Lower lobe of right lung (tissue), 2 donors: ENCODE measurements around the gene SND1. TPM values are rescaled to one million over a fixed set of nuclear protein-coding genes. Genes with fewer than 3 reads are reported as not detected.
"Not testable (repeated sequence)": the region's sequence is repeated elsewhere in the genome, so short reads cannot be mapped to it uniquely, and the experiment has no call there.

Experiments
- ATAC-seq, 2 donors: fragments of 200-7000 bp; cut with Tn5 transposase; one replicate each; pipeline ENCODE4 v1.9.1; 2020 to 2022; ENCODE audit warnings: mild to moderate bottlenecking in 2 of 2, moderate library complexity in 2 of 2
- DNase-seq: peaks from one replicate; pipeline ENCODE4 v3.0.0-alpha.2; 2020
- H3K27ac ChIP-seq: fragments of 200-600 bp; one replicate; pipeline ENCODE4 v1.8.0; 2022
- H3K27me3 ChIP-seq: fragments of 200-600 bp; one replicate; pipeline ENCODE4 v1.8.0; 2022; ENCODE audit warnings: low read depth
- H3K36me3 ChIP-seq: fragments of 200-600 bp; one replicate; pipeline ENCODE4 v1.8.0; 2022; ENCODE audit warnings: mild to moderate bottlenecking
- H3K4me1 ChIP-seq: fragments of 200-600 bp; one replicate; pipeline ENCODE4 v1.8.0; 2022
- H3K4me3 ChIP-seq: fragments of 200-600 bp; one replicate; pipeline ENCODE4 v1.8.0; 2022; ENCODE audit warnings: mild to moderate bottlenecking
- H3K9me3 ChIP-seq: fragments of 200-600 bp; one replicate; pipeline ENCODE4 v1.8.0; 2022
- intact Hi-C: fragments of 100-400 bp; cut with DNase I; formaldehyde crosslinking; loops from one replicate; pipeline ENCODE4 v1.11.0; 2022
- total RNA-seq: library from RNA; stranded (reverse); fragmentation: NEBNext Ultra II Directional; extraction: Animal tissue kit (Norgen Biotek cat#: 25700); gene quantifications from one replicate; pipeline ENCODE4 v1.2.1, GENCODE V29; 2021
- TF ChIP-seq, protein P1 (sequence below): fragments of 200-600 bp; IDR thresholded peaks from one replicate; pipeline ENCODE4 v1.8.0; 2022; ENCODE audit warnings: antibody characterized with exemption, mild to moderate bottlenecking
- donor health status: DM: no; HTN: yes; CAD: no; lungs with severe emphysema.

Gene SND1
- total RNA-seq, 1 donor from 2014 or later: 142 TPM

DNA sequence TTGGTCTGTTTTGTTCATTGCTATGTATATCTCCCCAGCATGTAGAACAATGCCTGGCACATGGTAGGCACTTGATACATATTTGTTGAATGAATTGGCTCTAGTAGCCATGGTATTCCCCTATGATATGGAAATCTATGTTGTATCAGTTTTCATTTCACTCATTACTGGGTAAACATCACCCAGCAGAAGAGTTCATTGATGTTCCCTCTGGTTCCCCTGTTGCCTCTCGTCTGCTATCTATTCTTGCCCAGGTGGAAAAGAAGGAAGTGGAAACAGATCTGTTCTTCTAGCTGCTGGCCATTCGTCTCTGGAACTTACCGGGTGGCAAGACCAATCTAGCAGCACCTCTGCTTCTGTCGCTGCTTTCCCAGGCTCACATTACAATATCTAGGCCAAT lies 307.8 kb downstream of the SND1 start:
- intact Hi-C loops: no loop called here
- Histone ChIP-seq H3K36me3 (no peaks in the 10 kb centered on the region), H3K4me3 (no peak overlapping the region), H3K9me3 (no peaks in the 10 kb centered on the region), H3K27ac (no peak overlapping the region), H3K27me3 (no peaks in the 10 kb centered on the region), H3K4me1 (no peaks in the 10 kb centered on the region)
- ATAC-seq (no peak), DNase-seq (no peak)
- TF ChIP-seq, protein P1, sequence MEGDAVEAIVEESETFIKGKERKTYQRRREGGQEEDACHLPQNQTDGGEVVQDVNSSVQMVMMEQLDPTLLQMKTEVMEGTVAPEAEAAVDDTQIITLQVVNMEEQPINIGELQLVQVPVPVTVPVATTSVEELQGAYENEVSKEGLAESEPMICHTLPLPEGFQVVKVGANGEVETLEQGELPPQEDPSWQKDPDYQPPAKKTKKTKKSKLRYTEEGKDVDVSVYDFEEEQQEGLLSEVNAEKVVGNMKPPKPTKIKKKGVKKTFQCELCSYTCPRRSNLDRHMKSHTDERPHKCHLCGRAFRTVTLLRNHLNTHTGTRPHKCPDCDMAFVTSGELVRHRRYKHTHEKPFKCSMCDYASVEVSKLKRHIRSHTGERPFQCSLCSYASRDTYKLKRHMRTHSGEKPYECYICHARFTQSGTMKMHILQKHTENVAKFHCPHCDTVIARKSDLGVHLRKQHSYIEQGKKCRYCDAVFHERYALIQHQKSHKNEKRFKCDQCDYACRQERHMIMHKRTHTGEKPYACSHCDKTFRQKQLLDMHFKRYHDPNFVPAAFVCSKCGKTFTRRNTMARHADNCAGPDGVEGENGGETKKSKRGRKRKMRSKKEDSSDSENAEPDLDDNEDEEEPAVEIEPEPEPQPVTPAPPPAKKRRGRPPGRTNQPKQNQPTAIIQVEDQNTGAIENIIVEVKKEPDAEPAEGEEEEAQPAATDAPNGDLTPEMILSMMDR: no peak

DNA sequence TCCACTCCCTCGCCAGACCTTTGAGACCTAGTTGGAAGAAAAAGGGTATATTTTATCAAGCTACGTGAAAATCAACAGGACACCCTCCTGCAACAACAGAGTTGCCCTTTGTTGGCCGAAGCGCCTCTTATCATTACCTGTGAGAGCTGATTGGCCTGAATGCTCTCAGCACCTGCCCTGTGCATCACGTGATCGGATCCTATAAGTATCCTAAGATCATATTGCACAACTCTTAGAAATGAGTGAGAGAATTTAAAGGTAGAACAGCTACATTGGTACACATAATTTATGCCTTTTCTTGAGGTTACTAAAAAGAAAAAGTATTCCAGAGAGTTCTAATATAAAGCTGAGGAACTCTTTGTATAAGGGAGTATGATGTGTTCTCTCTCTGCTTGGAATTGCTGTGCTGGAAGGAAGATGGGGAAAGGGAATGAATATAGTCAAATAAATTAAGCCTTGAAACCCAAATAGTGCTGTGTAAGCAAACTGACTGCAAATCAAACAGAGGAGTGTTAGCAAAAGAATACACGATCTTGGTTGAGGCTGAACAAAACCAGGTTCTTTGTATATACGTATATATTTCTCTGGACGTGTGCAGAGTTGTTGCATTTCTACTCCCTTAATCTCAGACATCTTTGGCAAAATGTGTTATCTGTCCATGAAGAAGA lies 309.9 kb downstream of the SND1 start:
- H3K27ac ChIP-seq: no peak overlapping the region
- H3K9me3 ChIP-seq: no peaks in the 10 kb centered on the region
- H3K4me3 ChIP-seq: no peak overlapping the region
- H3K36me3 ChIP-seq: no peaks in the 10 kb centered on the region
- intact Hi-C loops: no loop called here
- ATAC-seq (peak; percentile 39 to 77), DNase-seq (no peak)
- H3K27me3 ChIP-seq: no peaks in the 10 kb centered on the region
- no peaks in the 10 kb centered on the region for H3K4me1 ChIP-seq
- TF ChIP-seq, protein P1: no peak

DNA sequence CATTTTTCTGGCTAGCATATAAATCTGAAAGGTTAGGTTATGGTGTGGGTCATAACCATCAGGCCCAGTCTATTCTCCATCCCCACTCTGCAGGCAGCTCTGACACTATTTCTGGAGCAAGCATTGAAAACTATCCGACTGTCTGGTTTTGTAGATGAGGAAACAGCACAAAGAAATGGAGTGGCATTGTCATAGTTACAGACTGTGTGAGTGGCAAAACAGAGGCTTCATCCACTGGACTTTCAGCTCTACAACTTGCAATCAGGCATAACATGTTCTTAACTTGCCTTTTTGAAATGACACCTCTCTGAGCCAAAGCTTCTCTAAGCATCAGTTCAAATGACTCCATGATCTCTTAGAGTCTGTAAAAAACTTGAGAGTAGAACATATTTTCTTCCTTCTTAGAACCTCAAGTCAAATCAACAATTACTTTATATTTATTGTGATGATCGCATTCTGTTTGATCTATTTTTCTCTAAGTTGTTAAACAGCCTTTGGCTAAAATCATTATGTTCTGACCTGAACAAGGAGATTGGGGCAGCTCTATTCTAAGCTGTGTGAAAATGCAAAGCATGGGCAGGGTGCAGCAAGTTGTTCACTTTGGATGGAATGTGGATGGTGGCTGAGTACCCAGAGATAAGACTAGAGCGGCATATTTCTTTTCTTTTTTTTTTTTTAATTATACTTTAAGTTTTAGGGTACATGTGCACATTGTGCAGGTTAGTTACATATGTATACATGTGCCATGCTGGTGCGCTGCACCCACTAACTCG lies 310.8 kb downstream of the SND1 start:
- ATAC-seq (peak; percentile 50 to 56), DNase-seq (no peak)
- Histone ChIP-seq H3K27ac (no peak overlapping the region), H3K9me3 (no peaks in the 10 kb centered on the region), H3K4me1 (no peaks in the 10 kb centered on the region), H3K4me3 (no peak overlapping the region), H3K27me3 (no peaks in the 10 kb centered on the region), H3K36me3 (no peaks in the 10 kb centered on the region)
- intact Hi-C loops: no loop called here
- TF ChIP-seq, protein P1: no peak

DNA sequence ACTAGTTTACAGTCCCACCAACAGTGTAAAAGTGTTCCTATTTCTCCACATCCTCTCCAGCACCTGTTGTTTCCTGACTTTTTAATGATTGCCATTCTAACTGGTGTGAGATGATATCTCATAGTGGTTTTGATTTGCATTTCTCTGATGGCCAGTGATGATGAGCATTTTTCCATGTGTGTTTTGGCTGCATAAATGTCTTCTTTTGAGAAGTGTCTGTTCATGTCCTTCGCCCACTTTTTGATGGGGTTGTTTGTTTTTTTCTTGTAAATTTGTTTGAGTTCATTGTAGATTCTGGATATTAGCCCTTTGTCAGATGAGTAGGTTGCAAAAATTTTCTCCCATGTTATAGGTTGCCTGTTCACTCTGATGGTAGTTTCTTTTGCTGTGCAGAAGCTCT lies 311.9 kb downstream of the SND1 start:
- H3K9me3 ChIP-seq, H3K27ac ChIP-seq, intact Hi-C loops, ATAC-seq, H3K36me3 ChIP-seq, H3K4me1 ChIP-seq, DNase-seq, H3K4me3 ChIP-seq, H3K27me3 ChIP-seq: not testable (repeated sequence)

DNA sequence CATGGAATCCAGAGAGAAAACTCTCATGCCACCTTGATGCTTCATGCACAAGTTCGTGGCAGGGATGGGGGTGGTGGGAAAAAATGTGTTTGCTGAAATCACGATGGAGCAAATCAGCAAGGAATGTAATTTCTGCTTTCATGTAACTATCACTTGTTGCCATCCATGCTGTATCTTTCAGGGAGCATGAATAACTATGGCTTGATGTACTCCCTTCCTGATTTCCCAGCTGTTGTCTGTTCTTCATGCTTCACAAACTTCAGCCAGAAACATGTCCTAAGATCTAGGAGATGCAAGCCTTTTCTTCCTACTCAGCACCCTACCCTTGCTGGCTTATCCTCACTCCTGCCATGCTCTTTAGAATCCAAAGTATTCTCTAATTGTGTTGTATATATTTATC lies 315.3 kb downstream of the SND1 start:
- H3K4me3 ChIP-seq: no peak overlapping the region
- no peaks in the 10 kb centered on the region for H3K9me3 ChIP-seq
- H3K27me3 ChIP-seq: no peaks in the 10 kb centered on the region
- no peaks in the 10 kb centered on the region for H3K4me1 ChIP-seq
- TF ChIP-seq, protein P1: no peak
- no peaks in the 10 kb centered on the region for H3K36me3 ChIP-seq
- no peak for DNase-seq
- intact Hi-C loops: no loop called here
- ATAC-seq: no peak
- no peak overlapping the region for H3K27ac ChIP-seq

DNA sequence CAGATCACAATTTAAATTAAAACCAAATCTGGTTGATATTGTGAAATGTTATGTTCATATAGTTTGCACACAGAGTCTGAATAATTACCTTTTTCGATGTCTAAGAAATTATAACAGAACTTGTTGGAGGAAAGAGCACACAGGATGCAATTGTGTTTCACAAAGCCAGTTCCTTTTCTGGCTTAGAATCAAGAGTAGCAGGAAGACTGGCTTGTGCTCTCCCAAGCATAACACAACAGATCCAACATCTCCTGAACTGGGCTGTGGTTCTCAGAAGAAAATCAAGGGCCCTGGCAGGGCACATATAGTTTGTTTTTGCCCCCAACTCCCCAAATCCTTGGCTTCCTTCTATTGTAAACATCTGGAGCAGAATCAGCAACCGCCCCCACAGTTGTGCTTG lies 316.6 kb downstream of the SND1 start:
- DNase-seq (no peak), ATAC-seq (no peak)
- Histone ChIP-seq H3K27ac (no peak overlapping the region), H3K4me3 (no peak overlapping the region), H3K9me3 (no peaks in the 10 kb centered on the region), H3K4me1 (no peaks in the 10 kb centered on the region), H3K36me3 (no peaks in the 10 kb centered on the region), H3K27me3 (no peaks in the 10 kb centered on the region)
- intact Hi-C loops: no loop called here
- TF ChIP-seq, protein P1: no peak
